ENCODE results near the gene AFMID. TPM values are rescaled to one million over a fixed set of nuclear protein-coding genes. Genes with fewer than 3 reads are reported as not detected.

Gene AFMID
- total and polyA plus RNA-seq, 2 donors (not counting 3 experiments of a cell fraction or from before 2014, with no cell fraction given), result 33.5 to 42.9 TPM

- Histone ChIP-seq H2AFZ (ENCODE audit: low read depth, low read length) (no peak overlapping the region), H3K9me3 (replicated peaks; ENCODE audit: control insufficient read depth, insufficient read depth, low read length) (no peaks in the 10 kb centered on the region), H4K20me1 (replicated peaks; ENCODE audit: control insufficient read depth, extremely low read depth, insufficient read depth, low read length) (no peaks in the 10 kb centered on the region), H3K4me2 (ENCODE audit: insufficient read depth, low read length) (no peak overlapping the region), H3K27me3 (ENCODE audit: control insufficient read depth in 2 of 2, insufficient read depth in 2 of 2, low read length in 2 of 2) (no peaks in the 10 kb centered on the region), H3K36me3 (ENCODE audit: control insufficient read depth in 2 of 2, extremely low read depth in 1 of 2, insufficient read depth in 2 of 2, low read length in 2 of 2) (no peaks in the 10 kb centered on the region), H3K4me3 (replicated peaks in 1 of 3; ENCODE audit: insufficient read depth in 1 of 3, low read depth in 1 of 3, low read length in 3 of 3) (no peak overlapping the region), H3K9me1 (replicated peaks; ENCODE audit: control insufficient read depth, extremely low read depth, insufficient read depth, low read length) (no peaks in the 10 kb centered on the region), H3K79me2 (ENCODE audit: control insufficient read depth, insufficient read depth, low read length) (no peaks in the 10 kb centered on the region), H3K4me1 (ENCODE audit: control insufficient read depth, extremely low read depth, insufficient read depth, low read length) (peaks cover 4% of the 10 kb centered on the region), H3K9ac (replicated peaks; ENCODE audit: extremely low read depth, insufficient read depth, low read length) (no peak overlapping the region), H3K27ac (ENCODE audit: insufficient read depth, low read depth, low read length) (no peak overlapping the region)
- dilution Hi-C loops (cut with MboI; ENCODE audit: extremely low pct_ligation_motif_present, low sequenced_read_pairs) (no loop called here), intact Hi-C loops (cut with micrococcal nuclease) (no loop called here)
- DNase-seq (ENCODE audit: low read depth, low spot score), result no peak
- POLR2A ChIA-PET, result no interaction called here
- no TSS peak for BruUV-seq (replicated peaks)
- TF ChIP-seq POLR2A (IDR thresholded peaks at IDR 0.05; ENCODE audit: low read depth, low read length), result no peak
- TF ChIP-seq CTCF (IDR thresholded peaks at IDR 0.05; ENCODE audit: extremely low read depth in 1 of 2, insufficient read depth in 1 of 2, low read depth in 1 of 2, low read length in 2 of 2), result no peak
- TF ChIP-seq JUN (IDR thresholded peaks at IDR 0.05; ENCODE audit: borderline replicate concordance, insufficient read depth, insufficient read length, low read depth), result no peak
- TF ChIP-seq MYC (IDR thresholded peaks at IDR 0.05; ENCODE audit: low read depth, low read length), result no peak
- no peak for TF ChIP-seq GATA2 (IDR thresholded peaks at IDR 0.05; ENCODE audit: insufficient read depth, insufficient read length, low read depth, low read length)
- TF ChIP-seq MAX (IDR thresholded peaks at IDR 0.05; ENCODE audit: insufficient read depth, insufficient read length), result no peak
- TF ChIP-seq EZH2 (IDR thresholded peaks at IDR 0.05; ENCODE audit: borderline replicate concordance, low read depth, low read length, severe bottlenecking), result no peak
- TF ChIP-seq FOS (IDR thresholded peaks at IDR 0.05; ENCODE audit: borderline replicate concordance, insufficient read depth, low read length), result no peak
- no peak for FAIRE-seq
- CTCF ChIA-PET, result interaction anchor here (0.6 to 3.7 kb wide), 16 partner anchors 9 to 230 kb away, joined by 3 to 59 read pairs (median 12); partner anchors contain the start of genes AFMID, SOCS3, TK1 and TMEM235
Observed at GRCh38 chr17:78249074-78249817, 62.1 kb downstream of the AFMID start.
